GM19043 (cell line): Measurements from ENCODE around the gene GTPBP8.
A peak's percentile ranks its signal among the peaks of the same experiment; 100 is the strongest.
"Not testable (repeated sequence)": the region's sequence is repeated elsewhere in the genome, so short reads cannot be mapped to it uniquely, and the experiment has no call there.

Experiments
- ATAC-seq: cut with Tn5 transposase; IDR thresholded peaks from one replicate; pipeline ENCODE4 v1.9.1; 2021; ENCODE audit warnings: low read depth; ENCODE audit not compliant: unreplicated experiment

The GTPBP8 gene

GRCh38 chr3:112995800-112996199, 5.0 kb downstream of the GTPBP8 start:
- ATAC-seq = no peak

GRCh38 chr3:113000691-113001090, 9.9 kb downstream of the GTPBP8 start:
- no peak for ATAC-seq

- no peak for ATAC-seq
Observed at GRCh38 chr3:113002037-113002436, 11.3 kb downstream of the GTPBP8 start.

- ATAC-seq = no peak
Observed at GRCh38 chr3:113002679-113003078, 11.9 kb downstream of the GTPBP8 start.

- ATAC-seq = no peak
Observed at GRCh38 chr3:113005611-113006010, 14.8 kb downstream of the GTPBP8 start.

GRCh38 chr3:113006359-113007056, 15.7 kb downstream of the GTPBP8 start:
- no peak for ATAC-seq

GRCh38 chr3:113008117-113008516, 17.3 kb downstream of the GTPBP8 start:
- no peak for ATAC-seq

- no peak for ATAC-seq
Observed at GRCh38 chr3:113013593-113013992, 22.8 kb downstream of the GTPBP8 start.

GRCh38 chr3:113018536-113019181, 27.9 kb downstream of the GTPBP8 start:
- no peak for ATAC-seq

- peak; percentile 90 for ATAC-seq
Observed at GRCh38 chr3:113019182-113020137, 28.7 kb downstream of the GTPBP8 start.

- no peak for ATAC-seq
Observed at GRCh38 chr3:113021471-113021870, 30.7 kb downstream of the GTPBP8 start.

GRCh38 chr3:113034011-113034410, 43.2 kb downstream of the GTPBP8 start:
- ATAC-seq = no peak

- peak; percentile 96 for ATAC-seq
Observed at GRCh38 chr3:113035387-113035982, 44.7 kb downstream of the GTPBP8 start.

GRCh38 chr3:113038328-113038727, 47.5 kb downstream of the GTPBP8 start:
- ATAC-seq = no peak

GRCh38 chr3:113039546-113039945, 48.8 kb downstream of the GTPBP8 start:
- no peak for ATAC-seq

- ATAC-seq = no peak
Observed at GRCh38 chr3:113040231-113040630, 49.4 kb downstream of the GTPBP8 start.

- ATAC-seq = no peak
Observed at GRCh38 chr3:113043686-113044085, 52.9 kb downstream of the GTPBP8 start.

- ATAC-seq = not testable (repeated sequence)
Observed at GRCh38 chr3:113046186-113046965, 55.6 kb downstream of the GTPBP8 start.

- peak; percentile 90 for ATAC-seq
Observed at GRCh38 chr3:113051302-113051711, 60.5 kb downstream of the GTPBP8 start.
